ENCODE measurements around the gene EMC1. TPM values are rescaled to one million over a fixed set of nuclear protein-coding genes. Genes with fewer than 3 reads are reported as not detected.

EMC1 gene
- total and polyA plus RNA-seq, 7 donors: 12.7 to 38.5 (median 31.1) TPM

GRCh38 chr1:19250629-19251304 lies 557 bp downstream of the EMC1 start:
- DNase-seq: no peak
- TF ChIP-seq CTCF (IDR thresholded peaks at IDR 0.05): no peak
- no peaks in the 10 kb centered on the region for H3K27me3 ChIP-seq (ENCODE audit: insufficient read depth in 3 of 3, low read length in 2 of 3)
- H3K4me1 ChIP-seq: peaks cover 21% of the 10 kb centered on the region
- peak overlapping the region; percentile 93 for H3K4me3 ChIP-seq
- no peaks in the 10 kb centered on the region for H3K9me3 ChIP-seq
- H3K27ac ChIP-seq: peak overlapping the region; percentile 95
- WGBS, 3 donors: 9 to 10% (median 10%) methylated on average over 14 of the region's 14 CpGs
- H3K36me3 ChIP-seq (ENCODE audit: insufficient read depth in 1 of 2, low read depth in 1 of 2): peaks cover 0 to 16% of the 10 kb centered on the region in 2 donors
- intact Hi-C loops (cut with DNase I): loop anchor here (5.0 to 10.0 kb wide), 2 partner anchors 62 to 404 kb away; partner anchors contain the start of genes AKR7A2 (in 1 of the 2) and SLC66A1 (in 1 of the 2)
- ATAC-seq: no peak

- DNase-seq (peak; percentile 68 to 87), ATAC-seq (peak; percentile 89 to 95 (median 94))
- no peaks in the 10 kb centered on the region for H3K27me3 ChIP-seq (ENCODE audit: insufficient read depth in 3 of 3, low read length in 2 of 3)
- 34 to 49% (median 36%) methylated on average over 7 of the region's 7 CpGs for WGBS, 3 donors
- H3K36me3 ChIP-seq (ENCODE audit: insufficient read depth in 1 of 2, low read depth in 1 of 2): peaks cover 19 to 96% of the 10 kb centered on the region in 2 donors
- H3K4me3 ChIP-seq: peak overlapping the region; percentile 10
- H3K9me3 ChIP-seq: no peaks in the 10 kb centered on the region
- intact Hi-C loops (cut with DNase I): loop anchor here (2.0 to 5.0 kb wide), 3 partner anchors 32 to 60 kb away; no protein-coding TSS in a partner anchor
- H3K27ac ChIP-seq: peak overlapping the region; percentile 86
- peak; percentile 98 for TF ChIP-seq CTCF (IDR thresholded peaks at IDR 0.05)
- H3K4me1 ChIP-seq: peaks cover 13% of the 10 kb centered on the region
These were observed 10.4 kb downstream of the EMC1 start for GRCh38 chr1:19240673-19241538.

- DNase-seq (peak in 1 of 2 donors; percentile 60), ATAC-seq (peak; percentile 44 to 85 (median 70))
- Histone ChIP-seq H3K4me3 (peak overlapping the region; percentile 10), H3K4me1 (peaks cover 13% of the 10 kb centered on the region), H3K36me3 (ENCODE audit: insufficient read depth in 1 of 2, low read depth in 1 of 2) (peaks cover 18 to 99% of the 10 kb centered on the region in 2 donors), H3K27ac (peak overlapping the region; percentile 86), H3K9me3 (no peaks in the 10 kb centered on the region), H3K27me3 (ENCODE audit: insufficient read depth in 3 of 3, low read length in 2 of 3) (no peaks in the 10 kb centered on the region)
- 31 to 42% (median 36%) methylated on average over 7 of the region's 7 CpGs for WGBS, 3 donors
- no peak for TF ChIP-seq CTCF (IDR thresholded peaks at IDR 0.05)
- intact Hi-C loops (cut with DNase I): loop anchor here (2.0 to 5.0 kb wide), 3 partner anchors 31 to 59 kb away; no protein-coding TSS in a partner anchor
These were observed 11.4 kb downstream of the EMC1 start for GRCh38 chr1:19239876-19240275.

- 93 to 96% (median 95%) methylated on average over 3 of the region's 3 CpGs for WGBS, 3 donors
- no peaks in the 10 kb centered on the region for H3K9me3 ChIP-seq
- DNase-seq (no peak), ATAC-seq (no peak)
- H3K36me3 ChIP-seq (ENCODE audit: insufficient read depth in 1 of 2, low read depth in 1 of 2): peaks cover 9 to 100% of the 10 kb centered on the region in 2 donors
- H3K4me3 ChIP-seq: no peak overlapping the region
- intact Hi-C loops (cut with DNase I): no loop called here
- no peak for TF ChIP-seq CTCF (IDR thresholded peaks at IDR 0.05)
- H3K27ac ChIP-seq: no peak overlapping the region
- H3K4me1 ChIP-seq: peaks cover 18% of the 10 kb centered on the region
- H3K27me3 ChIP-seq (ENCODE audit: insufficient read depth in 3 of 3, low read length in 2 of 3): no peaks in the 10 kb centered on the region
These were observed 17.1 kb downstream of the EMC1 start for GRCh38 chr1:19234224-19234623.

Measured in psoas muscle (tissue), 8 donors.